Spleen (tissue), 11 donors: ENCODE data around the gene TSHZ2. TPM values are rescaled to one million over a fixed set of nuclear protein-coding genes. Genes with fewer than 3 reads are reported as not detected.

Experiments
- DNase-seq: peaks from one replicate; pipeline ENCODE4 v3.0.0-alpha.2; 2020
- H3K27ac ChIP-seq, 8 donors: fragments of 200-600 bp; sonication (generic) in 7 of 8; 1 replicate in 4 of 8; 2 replicates in 4 of 8; pipeline versions ENCODE4 v1.5.0 to v1.8.0; 2016 to 2021; ENCODE audit warnings: inconsistent platforms in 4 of 8, mild to moderate bottlenecking in 4 of 8, moderate library complexity in 1 of 8
- H3K27me3 ChIP-seq, 7 donors: fragments of 200-600 bp; sonication (generic) in 6 of 7; replicated peaks in 1 of 7; 1 replicate in 4 of 7; 2 replicates in 3 of 7; pipeline versions ENCODE4 v1.5.0 to v1.8.0; 2016 to 2021; ENCODE audit warnings: inconsistent platforms in 3 of 7, mild to moderate bottlenecking in 1 of 7
- H3K36me3 ChIP-seq, 6 donors: fragments of 200-600 bp; sonication (generic) in 5 of 6; 1 replicate in 4 of 6; 2 replicates in 2 of 6; pipeline versions ENCODE4 v1.5.0 to v1.8.0; 2016 to 2021; ENCODE audit warnings: inconsistent platforms in 2 of 6
- H3K4me1 ChIP-seq, 6 donors: fragments of 200-600 bp; sonication (generic) in 5 of 6; 1 replicate in 3 of 6; 2 replicates in 3 of 6; pipeline versions ENCODE4 v1.5.0 to v1.8.0; 2016 to 2021; ENCODE audit warnings: inconsistent platforms in 3 of 6
- H3K4me3 ChIP-seq, 8 donors: fragments of 200-600 bp; sonication (generic) in 7 of 8; 1 replicate in 4 of 8; 2 replicates in 4 of 8; pipeline versions ENCODE4 v1.5.0 to v1.8.0; 2016 to 2021; ENCODE audit warnings: inconsistent platforms in 4 of 8, mild to moderate bottlenecking in 4 of 8, moderate library complexity in 2 of 8
- H3K9me3 ChIP-seq, 8 donors: fragments of 200-600 bp; sonication (generic) in 7 of 8; 1 replicate in 4 of 8; 2 replicates in 4 of 8; pipeline versions ENCODE4 v1.5.0 to v1.8.0; 2016 to 2021; ENCODE audit warnings: inconsistent platforms in 4 of 8
- CTCF ChIP-seq, 11 experiments: fragments of 200-600 bp in 7 of 11; fragments of 450-650 bp in 4 of 11; sonication (generic) in 4 of 11; IDR thresholded peaks in 8 of 11; conservative IDR thresholded peaks in 3 of 11; 1 replicate in 7 of 11; 2 replicates in 4 of 11; pipeline versions ENCODE4 v1.4.0 to v1.8.0; 2016 to 2021; ENCODE audit warnings: antibody characterized with exemption in 11 of 11, inconsistent platforms in 4 of 11, mild to moderate bottlenecking in 1 of 11
- POLR2A ChIP-seq, 3 donors: fragments of 450-650 bp; IDR thresholded peaks; one replicate each; pipeline ENCODE4 v1.5.1; 2017; ENCODE audit warnings: antibody characterized with exemption in 3 of 3, mild to moderate bottlenecking in 1 of 3
- POLR2AphosphoS5 ChIP-seq, 3 donors: sonication (generic); formaldehyde crosslinking; IDR thresholded peaks; one replicate each; pipeline ENCODE4 v1.5.1; 2017; ENCODE audit warnings: antibody characterized with exemption in 3 of 3
- WGBS, 5 donors: extraction: QIAGEN DNeasy Blood & Tissue Kit in 3 of 5; methylation state at CpG; one replicate each; pipeline versions ENCODE4 v1.1.5 to v1.1.7; 2013 to 2018; 5-methylcytosine and 5-hydroxymethylcytosine counted together
- intact Hi-C: fragments of 100-400 bp; cut with DNase I; formaldehyde crosslinking; loops from one replicate; pipeline ENCODE4 v1.15.0; 2023; ENCODE audit warnings: low total_unique reads
- polyA plus RNA-seq, 3 donors: library from polyadenylated mRNA; stranded (reverse); fragments of 200-250 nt; gene quantifications; one replicate each; pipeline ENCODE4 v1.2.1, GENCODE V29; 2013
- total RNA-seq, 7 donors: library from RNA; depleted of rRNA in 3 of 7; stranded (reverse); fragments of >200 nt in 3 of 7; fragmentation: NEBNext Ultra II Directional in 4 of 7; extraction: Animal tissue kit (Norgen Biotek cat#: 25700) in 4 of 7; gene quantifications; one replicate each; pipeline versions ENCODE4 v1.1.0 to v1.2.1, GENCODE V29; 2016 to 2021
- donor health status: healthy with polysubstance abuse.
- donor health status: DM: no; HTN: no; CAD: no; lungs with moderate emphysema.
- donor health status: DM: no; HTN: no; CAD: no.
- donor health status: Bipolar disorder and iron deficiency.
- donor health status: healthy.
- donor health status: DM: no; HTN: no; CAD: no.
- donor health status: DM: yes; HTN: yes; CAD: no.

TSHZ2 gene
- total and polyA plus RNA-seq, 10 donors, result 0.86 to 19.2 (median 15.7) TPM

- Histone ChIP-seq H3K27ac (no peak overlapping the region), H3K27me3 (no peaks in the 10 kb centered on the region), H3K9me3 (peaks cover 0 to 32% (median 18%) of the 10 kb centered on the region in 8 donors), H3K4me3 (no peak overlapping the region), H3K4me1 (peaks cover 0 to 8% (median 1%) of the 10 kb centered on the region in 6 donors), H3K36me3 (no peaks in the 10 kb centered on the region)
- TF ChIP-seq POLR2AphosphoS5 (IDR thresholded peaks at IDR 0.05) (no peak), POLR2A (IDR thresholded peaks at IDR 0.05) (no peak), CTCF (IDR thresholded peaks at IDR 0.05 in 8 of 11, conservative IDR thresholded peaks at IDR 0.05 in 3 of 11) (no peak)
- DNase-seq, result no peak
- WGBS, 5 donors, result 8 to 29% (median 15%) methylated on average over 3 of the region's 3 CpGs
- intact Hi-C loops, result no loop called here
Measured at GRCh38 chr20:53405139-53405538, 433.0 kb downstream of the TSHZ2 start.

DNA sequence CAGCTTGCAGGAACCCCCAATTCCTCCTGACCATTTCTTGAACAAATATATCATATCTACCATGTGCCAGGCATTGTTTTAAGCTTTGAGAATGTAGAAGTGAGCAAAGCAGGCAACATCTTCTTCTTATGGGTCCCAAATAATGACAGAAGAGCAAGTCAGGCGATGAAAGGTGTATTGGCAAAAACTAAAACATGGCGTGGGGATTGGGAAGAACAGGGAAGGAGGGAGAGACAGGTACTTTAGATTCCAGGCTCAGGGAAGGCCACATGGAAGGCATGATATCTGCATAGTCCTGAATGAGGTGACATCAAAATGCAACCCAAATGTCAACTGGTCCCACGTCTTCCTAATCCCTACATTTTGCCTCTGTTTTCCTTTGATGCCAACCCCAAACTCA lies 434.4 kb downstream of the TSHZ2 start:
- 83 to 96% (median 85%) methylated on average over 3 of the region's 3 CpGs for WGBS, 5 donors
- Histone ChIP-seq H3K27ac (no peak overlapping the region), H3K4me3 (no peak overlapping the region), H3K27me3 (no peaks in the 10 kb centered on the region), H3K9me3 (peaks cover 0 to 18% (median 7%) of the 10 kb centered on the region in 8 donors), H3K36me3 (no peaks in the 10 kb centered on the region), H3K4me1 (peaks cover 0 to 8% (median 1%) of the 10 kb centered on the region in 6 donors)
- no peak for DNase-seq
- no peak for TF ChIP-seq POLR2AphosphoS5 (IDR thresholded peaks at IDR 0.05)
- no peak for TF ChIP-seq POLR2A (IDR thresholded peaks at IDR 0.05)
- TF ChIP-seq CTCF (IDR thresholded peaks at IDR 0.05 in 8 of 11, conservative IDR thresholded peaks at IDR 0.05 in 3 of 11), result no peak
- intact Hi-C loops, result no loop called here

DNA sequence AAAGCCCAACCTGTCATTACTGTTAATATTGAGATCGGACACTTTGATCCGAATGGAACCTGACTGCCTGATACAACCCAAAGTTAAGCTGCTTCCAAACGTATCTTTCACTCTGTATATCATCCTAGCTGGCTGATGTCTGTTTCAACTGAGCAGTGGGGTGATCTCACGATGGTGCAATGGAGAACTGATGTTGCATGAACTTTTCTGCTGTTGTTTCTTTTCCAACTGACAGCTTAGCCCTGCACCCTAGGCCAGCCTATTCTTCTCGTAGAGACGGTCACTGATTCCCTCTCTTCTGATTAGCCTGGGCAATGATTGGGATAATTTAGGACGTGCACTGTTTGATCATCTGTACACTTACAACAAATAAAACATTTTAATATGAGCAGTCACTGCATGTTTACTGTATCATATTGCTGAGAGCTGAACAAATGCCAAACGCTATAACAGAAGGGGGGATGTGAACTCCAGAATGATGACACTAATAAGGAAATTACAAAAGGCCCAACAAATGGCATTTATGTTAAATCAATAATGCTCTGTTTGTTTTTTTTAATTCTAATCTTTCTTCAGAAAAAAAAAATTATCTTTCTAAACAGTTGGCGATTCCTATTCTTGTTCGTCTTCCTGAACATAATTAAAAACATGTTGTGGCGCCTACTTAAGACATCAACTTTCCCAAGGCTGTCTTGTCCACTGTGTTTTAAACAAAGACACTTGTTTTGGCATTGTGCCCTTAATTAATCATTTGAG lies 436.7 kb downstream of the TSHZ2 start:
- no peak for DNase-seq
- TF ChIP-seq POLR2A (IDR thresholded peaks at IDR 0.05), result no peak
- no peak for TF ChIP-seq POLR2AphosphoS5 (IDR thresholded peaks at IDR 0.05)
- no peak for TF ChIP-seq CTCF (IDR thresholded peaks at IDR 0.05 in 8 of 11, conservative IDR thresholded peaks at IDR 0.05 in 3 of 11)
- H3K4me1 ChIP-seq, result peaks cover 0 to 15% (median 1%) of the 10 kb centered on the region in 6 donors
- no peaks in the 10 kb centered on the region for H3K9me3 ChIP-seq
- intact Hi-C loops, result no loop called here
- no peaks in the 10 kb centered on the region for H3K36me3 ChIP-seq
- H3K27me3 ChIP-seq, result no peaks in the 10 kb centered on the region
- 60 to 74% (median 67%) methylated on average over 11 of the region's 11 CpGs for WGBS, 5 donors
- H3K27ac ChIP-seq, result peak overlapping the region in 1 of 8 donors; percentile 1
- no peak overlapping the region for H3K4me3 ChIP-seq

DNA sequence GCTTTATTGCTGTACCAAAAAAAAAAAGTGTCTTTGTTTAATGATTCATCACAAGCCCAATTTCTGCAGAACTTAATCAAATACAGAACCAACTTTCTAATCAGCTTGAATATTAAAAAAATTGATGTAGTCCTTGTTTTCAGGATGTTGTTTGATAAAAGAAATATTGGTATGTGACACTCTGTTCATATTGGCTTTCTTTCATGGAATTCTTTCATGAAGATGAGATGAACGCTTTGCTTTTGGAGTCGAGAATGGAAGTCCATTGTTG lies 437.2 kb downstream of the TSHZ2 start:
- 82 to 94% (median 91%) methylated on average over 2 of the region's 2 CpGs for WGBS, 5 donors

More for the DNA sequence above, 437.2 kb downstream of the TSHZ2 start:
- Histone ChIP-seq H3K4me1 (peaks cover 0 to 15% (median 1%) of the 10 kb centered on the region in 6 donors), H3K9me3 (no peaks in the 10 kb centered on the region), H3K4me3 (no peak overlapping the region), H3K27me3 (no peaks in the 10 kb centered on the region), H3K36me3 (no peaks in the 10 kb centered on the region), H3K27ac (no peak overlapping the region)
- intact Hi-C loops, result no loop called here
- no peak for TF ChIP-seq CTCF (IDR thresholded peaks at IDR 0.05 in 8 of 11, conservative IDR thresholded peaks at IDR 0.05 in 3 of 11)
- TF ChIP-seq POLR2AphosphoS5 (IDR thresholded peaks at IDR 0.05), result no peak
- TF ChIP-seq POLR2A (IDR thresholded peaks at IDR 0.05), result no peak
- DNase-seq, result no peak
